ENCODE measurements around the gene PRKRA. TPM values are rescaled to one million over a fixed set of nuclear protein-coding genes. Genes with fewer than 3 reads are reported as not detected.
A peak's percentile ranks its signal among the peaks of the same experiment; 100 is the strongest.

PRKRA gene
- total and polyA plus RNA-seq, 2 donors (not counting 3 experiments of a cell fraction or from before 2014, with no cell fraction given): 31.0 to 46.6 TPM

DNA sequence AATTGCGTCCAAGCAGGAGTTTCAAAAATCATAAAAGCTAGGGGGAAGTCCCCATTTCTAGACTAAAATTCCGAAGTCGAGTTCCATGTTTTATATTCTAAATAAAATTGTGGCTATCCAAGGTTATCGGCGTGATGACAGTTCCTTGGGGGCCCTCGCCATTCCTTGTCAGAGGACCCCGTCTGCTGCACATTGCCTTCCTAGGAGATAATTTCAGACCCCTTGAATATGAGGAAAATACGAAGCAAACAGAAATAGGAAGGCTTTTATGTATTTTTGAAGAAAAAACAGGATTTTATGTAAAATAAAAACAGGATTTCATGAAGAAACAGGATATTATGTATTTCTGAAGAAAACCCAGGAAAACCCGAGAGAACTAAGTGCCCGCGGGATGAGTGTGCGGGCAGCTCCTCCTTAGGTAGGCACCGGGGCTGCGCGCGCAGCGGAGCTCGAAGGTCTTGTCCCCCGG is 28.8 kb upstream of the PRKRA start:
- dilution Hi-C loops (cut with MboI; ENCODE audit: extremely low pct_ligation_motif_present, low sequenced_read_pairs) (no loop called here), intact Hi-C loops (cut with micrococcal nuclease) (loop anchor here (1.0 to 10.0 kb wide), 5 partner anchors 44 to 783 kb away; partner anchors contain the start of gene SESTD1)
- peak overlapping the region in 2 of 3 experiments; percentile 51 to 62 for H3K4me3 ChIP-seq (replicated peaks in 1 of 3; ENCODE audit: insufficient read depth in 1 of 3, low read depth in 1 of 3, low read length in 3 of 3)
- peaks cover 35% of the 10 kb centered on the region for H3K4me1 ChIP-seq (ENCODE audit: control insufficient read depth, extremely low read depth, insufficient read depth, low read length)
- no peaks in the 10 kb centered on the region for H3K27me3 ChIP-seq (ENCODE audit: control insufficient read depth in 2 of 2, insufficient read depth in 2 of 2, low read length in 2 of 2)
- no peaks in the 10 kb centered on the region for H3K36me3 ChIP-seq (ENCODE audit: control insufficient read depth in 2 of 2, extremely low read depth in 1 of 2, insufficient read depth in 2 of 2, low read length in 2 of 2)
- H4K20me1 ChIP-seq (replicated peaks; ENCODE audit: control insufficient read depth, extremely low read depth, insufficient read depth, low read length): no peaks in the 10 kb centered on the region
- no peaks in the 10 kb centered on the region for H3K9me1 ChIP-seq (replicated peaks; ENCODE audit: control insufficient read depth, extremely low read depth, insufficient read depth, low read length)
- TF ChIP-seq JUN (IDR thresholded peaks at IDR 0.05; ENCODE audit: borderline replicate concordance, insufficient read depth, insufficient read length, low read depth): no peak
- TF ChIP-seq FOS (IDR thresholded peaks at IDR 0.05; ENCODE audit: borderline replicate concordance, insufficient read depth, low read length): no peak
- FAIRE-seq: no peak
- H3K27ac ChIP-seq (ENCODE audit: insufficient read depth, low read depth, low read length): peak overlapping the region; percentile 42
- H3K4me2 ChIP-seq (ENCODE audit: insufficient read depth, low read length): peak overlapping the region; percentile 74
- H3K79me2 ChIP-seq (ENCODE audit: control insufficient read depth, insufficient read depth, low read length): peaks cover 42% of the 10 kb centered on the region
- CTCF ChIA-PET: interaction anchor here (1.2 kb wide), 2 partner anchors 43 to 65 kb away, joined by 3 to 8 read pairs; no protein-coding TSS in a partner anchor
- H3K9me3 ChIP-seq (replicated peaks; ENCODE audit: control insufficient read depth, insufficient read depth, low read length): no peaks in the 10 kb centered on the region
- peak overlapping the region; percentile 11 for H2AFZ ChIP-seq (ENCODE audit: low read depth, low read length)
- peak overlapping the region; percentile 28 for H3K9ac ChIP-seq (replicated peaks; ENCODE audit: extremely low read depth, insufficient read depth, low read length)
- DNase-seq (ENCODE audit: low read depth, low spot score): no peak
- no TSS peak for BruUV-seq (replicated peaks)
- POLR2A ChIA-PET: interaction anchor here (1.4 kb wide), 1 partner anchor 29 kb away, joined by 10 read pairs; the partner anchor contains the start of genes PJVK and PRKRA

DNA sequence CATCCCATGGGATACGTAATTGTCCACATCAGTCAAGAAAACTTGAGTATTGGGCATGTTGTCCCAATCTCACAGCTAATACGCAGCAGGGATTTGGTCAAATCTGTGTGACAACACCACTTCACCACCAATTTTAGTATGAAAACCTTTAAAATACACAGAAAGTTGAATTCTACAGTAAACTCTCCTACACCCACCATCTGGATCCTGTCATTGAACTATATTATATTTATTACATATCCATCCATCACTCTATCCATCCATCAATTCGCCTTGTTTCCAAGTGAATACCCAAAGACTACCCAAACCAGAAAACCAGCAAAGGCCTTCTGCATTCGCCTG is 28.3 kb upstream of the PRKRA start:
- no TSS peak for BruUV-seq (replicated peaks)
- H3K9ac ChIP-seq (replicated peaks; ENCODE audit: extremely low read depth, insufficient read depth, low read length): peak overlapping the region; percentile 87
- CTCF ChIA-PET: no interaction called here
- intact Hi-C loops (cut with micrococcal nuclease): loop anchor here (1.0 kb wide), 1 partner anchor 435 kb away; no protein-coding TSS in a partner anchor
- POLR2A ChIA-PET: no interaction called here
- H2AFZ ChIP-seq (ENCODE audit: low read depth, low read length): peak overlapping the region; percentile 81
- peaks cover 30% of the 10 kb centered on the region for H3K4me1 ChIP-seq (ENCODE audit: control insufficient read depth, extremely low read depth, insufficient read depth, low read length)
- H3K79me2 ChIP-seq (ENCODE audit: control insufficient read depth, insufficient read depth, low read length): peaks cover 37% of the 10 kb centered on the region
- H4K20me1 ChIP-seq (replicated peaks; ENCODE audit: control insufficient read depth, extremely low read depth, insufficient read depth, low read length): no peaks in the 10 kb centered on the region
- FAIRE-seq: no peak
- dilution Hi-C loops (cut with MboI; ENCODE audit: extremely low pct_ligation_motif_present, low sequenced_read_pairs): no loop called here
- H3K9me1 ChIP-seq (replicated peaks; ENCODE audit: control insufficient read depth, extremely low read depth, insufficient read depth, low read length): no peaks in the 10 kb centered on the region
- no peaks in the 10 kb centered on the region for H3K27me3 ChIP-seq (ENCODE audit: control insufficient read depth in 2 of 2, insufficient read depth in 2 of 2, low read length in 2 of 2)
- no peaks in the 10 kb centered on the region for H3K9me3 ChIP-seq (replicated peaks; ENCODE audit: control insufficient read depth, insufficient read depth, low read length)
- H3K4me2 ChIP-seq (ENCODE audit: insufficient read depth, low read length): peak overlapping the region; percentile 85
- DNase-seq (ENCODE audit: low read depth, low spot score): no peak
- TF ChIP-seq FOS (IDR thresholded peaks at IDR 0.05; ENCODE audit: borderline replicate concordance, insufficient read depth, low read length): no peak
- TF ChIP-seq EZH2 (IDR thresholded peaks at IDR 0.05; ENCODE audit: borderline replicate concordance, low read depth, low read length, severe bottlenecking): no peak
- TF ChIP-seq JUN (IDR thresholded peaks at IDR 0.05; ENCODE audit: borderline replicate concordance, insufficient read depth, insufficient read length, low read depth): no peak
- TF ChIP-seq, protein P1, sequence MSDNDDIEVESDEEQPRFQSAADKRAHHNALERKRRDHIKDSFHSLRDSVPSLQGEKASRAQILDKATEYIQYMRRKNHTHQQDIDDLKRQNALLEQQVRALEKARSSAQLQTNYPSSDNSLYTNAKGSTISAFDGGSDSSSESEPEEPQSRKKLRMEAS (IDR thresholded peaks at IDR 0.05; ENCODE audit: insufficient read depth, insufficient read length): no peak
- TF ChIP-seq POLR2A (IDR thresholded peaks at IDR 0.05; ENCODE audit: low read depth, low read length): no peak
- TF ChIP-seq MYC (IDR thresholded peaks at IDR 0.05; ENCODE audit: low read depth, low read length): no peak
- no peak for TF ChIP-seq GATA2 (IDR thresholded peaks at IDR 0.05; ENCODE audit: insufficient read depth, insufficient read length, low read depth, low read length)
- TF ChIP-seq, protein P2, sequence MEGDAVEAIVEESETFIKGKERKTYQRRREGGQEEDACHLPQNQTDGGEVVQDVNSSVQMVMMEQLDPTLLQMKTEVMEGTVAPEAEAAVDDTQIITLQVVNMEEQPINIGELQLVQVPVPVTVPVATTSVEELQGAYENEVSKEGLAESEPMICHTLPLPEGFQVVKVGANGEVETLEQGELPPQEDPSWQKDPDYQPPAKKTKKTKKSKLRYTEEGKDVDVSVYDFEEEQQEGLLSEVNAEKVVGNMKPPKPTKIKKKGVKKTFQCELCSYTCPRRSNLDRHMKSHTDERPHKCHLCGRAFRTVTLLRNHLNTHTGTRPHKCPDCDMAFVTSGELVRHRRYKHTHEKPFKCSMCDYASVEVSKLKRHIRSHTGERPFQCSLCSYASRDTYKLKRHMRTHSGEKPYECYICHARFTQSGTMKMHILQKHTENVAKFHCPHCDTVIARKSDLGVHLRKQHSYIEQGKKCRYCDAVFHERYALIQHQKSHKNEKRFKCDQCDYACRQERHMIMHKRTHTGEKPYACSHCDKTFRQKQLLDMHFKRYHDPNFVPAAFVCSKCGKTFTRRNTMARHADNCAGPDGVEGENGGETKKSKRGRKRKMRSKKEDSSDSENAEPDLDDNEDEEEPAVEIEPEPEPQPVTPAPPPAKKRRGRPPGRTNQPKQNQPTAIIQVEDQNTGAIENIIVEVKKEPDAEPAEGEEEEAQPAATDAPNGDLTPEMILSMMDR (IDR thresholded peaks at IDR 0.05; ENCODE audit: extremely low read depth in 1 of 2, insufficient read depth in 1 of 2, low read depth in 1 of 2, low read length in 2 of 2): no peak
- no peak for TF ChIP-seq POLR2AphosphoS5 (IDR thresholded peaks at IDR 0.05; ENCODE audit: insufficient read depth, low read depth, low read length)
- no peaks in the 10 kb centered on the region for H3K36me3 ChIP-seq (ENCODE audit: control insufficient read depth in 2 of 2, extremely low read depth in 1 of 2, insufficient read depth in 2 of 2, low read length in 2 of 2)
- peak overlapping the region; percentile 88 for H3K27ac ChIP-seq (ENCODE audit: insufficient read depth, low read depth, low read length)
- peak overlapping the region in 1 of 3 experiments; percentile 51 for H3K4me3 ChIP-seq (replicated peaks in 1 of 3; ENCODE audit: insufficient read depth in 1 of 3, low read depth in 1 of 3, low read length in 3 of 3)

Data from endothelial cell of umbilical vein (primary cell).